ENCODE data around the gene PAIP1. TPM values are rescaled to one million over a fixed set of nuclear protein-coding genes. Genes with fewer than 3 reads are reported as not detected.

PAIP1 gene, protein sequence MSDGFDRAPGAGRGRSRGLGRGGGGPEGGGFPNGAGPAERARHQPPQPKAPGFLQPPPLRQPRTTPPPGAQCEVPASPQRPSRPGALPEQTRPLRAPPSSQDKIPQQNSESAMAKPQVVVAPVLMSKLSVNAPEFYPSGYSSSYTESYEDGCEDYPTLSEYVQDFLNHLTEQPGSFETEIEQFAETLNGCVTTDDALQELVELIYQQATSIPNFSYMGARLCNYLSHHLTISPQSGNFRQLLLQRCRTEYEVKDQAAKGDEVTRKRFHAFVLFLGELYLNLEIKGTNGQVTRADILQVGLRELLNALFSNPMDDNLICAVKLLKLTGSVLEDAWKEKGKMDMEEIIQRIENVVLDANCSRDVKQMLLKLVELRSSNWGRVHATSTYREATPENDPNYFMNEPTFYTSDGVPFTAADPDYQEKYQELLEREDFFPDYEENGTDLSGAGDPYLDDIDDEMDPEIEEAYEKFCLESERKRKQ
- total RNA-seq, result 100 to 1,000 TPM in 1 of 3 donors, 10 to 100 TPM in 2; 70.5 to 104 (median 94.1) TPM

DNA sequence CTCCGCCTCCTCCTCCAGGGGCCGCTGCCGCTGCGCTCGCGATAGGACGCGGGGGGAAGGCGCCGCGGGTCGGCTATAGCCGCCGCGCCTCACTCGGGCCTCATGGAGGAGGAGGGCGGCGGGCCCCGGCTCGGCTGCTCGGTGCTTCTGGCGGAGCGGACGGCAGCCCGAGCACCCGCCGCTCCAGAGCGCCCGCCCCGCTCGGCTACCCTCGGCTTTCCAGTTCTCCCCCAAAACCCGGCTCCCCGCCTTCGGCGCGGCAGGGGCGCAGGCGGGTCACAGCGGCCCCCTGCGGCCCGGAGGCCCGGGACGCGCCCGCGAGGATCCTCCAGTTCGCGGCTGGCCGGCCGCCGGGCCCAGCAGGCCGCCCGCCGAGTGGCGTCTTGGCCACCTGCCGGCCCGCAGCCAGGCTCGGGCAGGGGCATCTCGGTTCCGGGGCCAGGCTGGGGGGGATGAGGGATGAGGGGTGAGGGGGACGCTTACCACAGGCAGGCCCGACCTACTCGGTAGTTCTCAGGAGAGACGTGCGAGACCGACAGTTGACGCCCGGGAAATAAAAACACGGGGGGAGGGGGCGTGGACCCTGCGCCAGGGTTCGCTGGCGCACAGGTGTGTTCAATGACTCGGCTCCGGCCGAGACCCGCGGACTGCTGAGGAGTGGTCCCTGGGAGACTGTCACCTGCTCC lies at the start of gene PAIP1:
Gene PAIP1 (minus strand): TSS at position 221 of the 686 bp plus-strand sequence. CDS start 231 bp downstream, outside the sequence.
- Histone ChIP-seq H3K9me3 (no peaks in the 10 kb centered on the region), H3K36me3 (no peaks in the 10 kb centered on the region), H3K4me3 (peak within 1 kb of the TSS; percentile 76 to 95 (median 83)), H3K4me1 (peaks cover 0 to 9% of the 10 kb centered on the region in 2 donors), H3K27ac (peak within 1 kb of the TSS; percentile 95 to 97), H3K27me3 (no peaks in the 10 kb centered on the region)
- peak; percentile 57 to 81 for DNase-seq (ENCODE audit: low spot score in 2 of 2)
- intact Hi-C loops (cut with DNase I; ENCODE audit: low total_unique reads), result no loop called here
- TF ChIP-seq POLR2A (IDR thresholded peaks at IDR 0.05) (no peak), POLR2AphosphoS5 (IDR thresholded peaks at IDR 0.05) (peak in 1 of 3 donors; percentile 40)
- TF ChIP-seq, protein P1, sequence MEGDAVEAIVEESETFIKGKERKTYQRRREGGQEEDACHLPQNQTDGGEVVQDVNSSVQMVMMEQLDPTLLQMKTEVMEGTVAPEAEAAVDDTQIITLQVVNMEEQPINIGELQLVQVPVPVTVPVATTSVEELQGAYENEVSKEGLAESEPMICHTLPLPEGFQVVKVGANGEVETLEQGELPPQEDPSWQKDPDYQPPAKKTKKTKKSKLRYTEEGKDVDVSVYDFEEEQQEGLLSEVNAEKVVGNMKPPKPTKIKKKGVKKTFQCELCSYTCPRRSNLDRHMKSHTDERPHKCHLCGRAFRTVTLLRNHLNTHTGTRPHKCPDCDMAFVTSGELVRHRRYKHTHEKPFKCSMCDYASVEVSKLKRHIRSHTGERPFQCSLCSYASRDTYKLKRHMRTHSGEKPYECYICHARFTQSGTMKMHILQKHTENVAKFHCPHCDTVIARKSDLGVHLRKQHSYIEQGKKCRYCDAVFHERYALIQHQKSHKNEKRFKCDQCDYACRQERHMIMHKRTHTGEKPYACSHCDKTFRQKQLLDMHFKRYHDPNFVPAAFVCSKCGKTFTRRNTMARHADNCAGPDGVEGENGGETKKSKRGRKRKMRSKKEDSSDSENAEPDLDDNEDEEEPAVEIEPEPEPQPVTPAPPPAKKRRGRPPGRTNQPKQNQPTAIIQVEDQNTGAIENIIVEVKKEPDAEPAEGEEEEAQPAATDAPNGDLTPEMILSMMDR (IDR thresholded peaks at IDR 0.05), result peak in 1 of 3 donors; percentile 49

DNA sequence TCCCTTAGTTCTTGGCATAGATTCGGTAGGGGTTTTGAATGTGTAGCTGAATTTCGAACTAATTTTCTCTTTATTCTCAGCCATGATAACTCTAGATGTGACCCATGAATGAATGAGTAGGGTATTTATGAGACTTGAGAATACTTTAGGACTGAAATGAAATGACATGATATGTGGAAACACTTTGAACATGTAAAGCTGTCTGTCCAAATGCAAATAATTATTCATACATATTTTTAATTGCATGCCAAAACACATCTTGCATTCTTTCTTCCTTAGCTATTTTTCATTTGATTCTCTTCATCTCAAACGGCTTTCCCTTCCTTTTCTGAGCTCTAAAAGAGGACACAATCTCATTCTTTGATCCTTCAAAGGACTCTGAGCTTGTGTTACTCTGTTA lies 49.5 kb upstream of the PAIP1 start:
- Histone ChIP-seq H3K36me3 (no peaks in the 10 kb centered on the region), H3K27ac (no peak overlapping the region), H3K9me3 (no peaks in the 10 kb centered on the region), H3K4me1 (no peaks in the 10 kb centered on the region), H3K4me3 (no peak overlapping the region), H3K27me3 (no peaks in the 10 kb centered on the region)
- TF ChIP-seq POLR2A (IDR thresholded peaks at IDR 0.05) (no peak), POLR2AphosphoS5 (IDR thresholded peaks at IDR 0.05) (no peak)
- TF ChIP-seq, protein P1 (IDR thresholded peaks at IDR 0.05), result no peak
- intact Hi-C loops (cut with DNase I; ENCODE audit: low total_unique reads), result no loop called here
- no peak for DNase-seq (ENCODE audit: low spot score in 2 of 2)

DNA sequence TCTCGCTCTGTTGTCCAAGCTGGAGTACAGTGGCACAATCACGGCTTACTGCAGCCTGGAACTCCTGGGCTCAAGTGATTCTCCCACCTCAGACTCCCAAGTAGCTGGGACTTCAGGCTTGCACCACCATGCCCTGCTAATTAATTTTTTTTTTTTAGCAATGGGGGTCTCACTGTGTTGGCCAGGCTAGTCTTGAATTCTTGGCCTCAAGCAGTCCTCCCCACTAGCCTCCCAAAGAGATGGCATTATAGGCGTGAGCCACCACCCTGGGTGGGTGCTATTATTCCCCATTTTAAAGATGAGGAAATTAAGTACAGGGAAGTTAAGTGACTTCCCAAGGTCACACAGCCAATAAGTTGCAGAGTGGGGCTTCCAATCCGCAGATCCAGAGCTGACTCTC lies 47.8 kb upstream of the PAIP1 start:
- no peak overlapping the region for H3K27ac ChIP-seq
- H3K4me3 ChIP-seq, result no peak overlapping the region
- TF ChIP-seq POLR2A (IDR thresholded peaks at IDR 0.05) (no peak), POLR2AphosphoS5 (IDR thresholded peaks at IDR 0.05) (no peak)
- TF ChIP-seq, protein P1 (IDR thresholded peaks at IDR 0.05), result no peak
- no peaks in the 10 kb centered on the region for H3K36me3 ChIP-seq
- no peak for DNase-seq (ENCODE audit: low spot score in 2 of 2)
- H3K27me3 ChIP-seq, result no peaks in the 10 kb centered on the region
- intact Hi-C loops (cut with DNase I; ENCODE audit: low total_unique reads), result no loop called here
- H3K9me3 ChIP-seq, result no peaks in the 10 kb centered on the region
- H3K4me1 ChIP-seq, result no peaks in the 10 kb centered on the region

DNA sequence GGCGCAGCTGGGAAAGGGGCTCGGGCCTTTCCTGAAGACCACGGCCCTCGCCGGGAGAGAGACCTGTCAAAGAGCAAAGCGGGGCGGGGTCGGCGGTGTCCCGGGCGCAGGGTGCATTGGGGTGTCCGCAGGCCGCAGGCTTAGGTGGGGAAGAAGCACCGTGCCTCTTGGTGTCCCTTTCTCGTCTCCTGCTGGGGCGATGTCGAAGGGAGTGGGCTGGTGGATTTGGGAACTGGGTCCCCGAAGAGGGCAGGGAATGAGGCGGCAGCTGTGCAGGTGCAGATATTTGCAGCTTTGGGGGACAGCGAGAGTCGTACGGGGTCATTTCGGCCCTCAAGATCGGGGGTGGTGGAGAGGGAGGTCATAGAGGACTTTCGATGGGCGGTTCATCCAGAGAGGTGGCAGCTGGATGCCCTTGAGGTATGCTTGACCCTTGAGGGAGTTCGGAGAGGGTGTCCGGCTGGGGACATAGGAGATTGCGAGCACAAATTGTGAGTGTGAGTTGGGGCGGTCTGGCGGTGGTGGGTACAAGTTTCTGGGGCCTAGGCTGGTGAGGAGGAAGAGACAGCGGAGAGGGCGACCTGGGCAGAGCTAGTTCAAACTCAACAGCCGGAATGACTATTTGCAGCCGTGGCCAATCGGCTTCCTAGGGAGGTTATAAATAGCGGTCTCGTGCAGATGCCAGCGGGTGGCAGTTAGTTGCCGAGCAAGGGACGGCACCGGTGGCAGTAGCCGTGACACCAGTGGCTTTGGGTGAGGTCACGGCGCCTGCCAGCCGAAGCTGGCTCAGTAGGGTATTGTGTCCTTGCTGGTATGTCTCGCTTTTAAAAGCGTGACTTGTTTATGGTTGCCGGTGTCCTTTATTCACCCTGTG lies 46.7 kb upstream of the PAIP1 start:
- intact Hi-C loops (cut with DNase I; ENCODE audit: low total_unique reads), result no loop called here
- DNase-seq (ENCODE audit: low spot score in 2 of 2), result peak; percentile 51 to 68
- no peaks in the 10 kb centered on the region for H3K36me3 ChIP-seq
- no peaks in the 10 kb centered on the region for H3K9me3 ChIP-seq
- H3K4me1 ChIP-seq, result no peaks in the 10 kb centered on the region
- no peaks in the 10 kb centered on the region for H3K27me3 ChIP-seq
- H3K27ac ChIP-seq, result peak overlapping the region; percentile 71 to 91
- peak overlapping the region; percentile 81 to 96 (median 84) for H3K4me3 ChIP-seq
- TF ChIP-seq POLR2A (IDR thresholded peaks at IDR 0.05) (no peak), POLR2AphosphoS5 (IDR thresholded peaks at IDR 0.05) (no peak)
- TF ChIP-seq, protein P1 (IDR thresholded peaks at IDR 0.05), result no peak
